Urothelium cell line (cell line): ENCODE results near the gene ARID5A.

Experiments used
- DNase-seq: peaks from one replicate; pipeline ENCODE4 v3.0.0; 2011; ENCODE audit warnings: low spot score, mixed read lengths
- FAIRE-seq: peaks from 2 replicates; lab custom pipeline; 2011; peaks lifted over from hg19 to GRCh38; lab: Jason Lieb, UNC

The ARID5A gene

DNA sequence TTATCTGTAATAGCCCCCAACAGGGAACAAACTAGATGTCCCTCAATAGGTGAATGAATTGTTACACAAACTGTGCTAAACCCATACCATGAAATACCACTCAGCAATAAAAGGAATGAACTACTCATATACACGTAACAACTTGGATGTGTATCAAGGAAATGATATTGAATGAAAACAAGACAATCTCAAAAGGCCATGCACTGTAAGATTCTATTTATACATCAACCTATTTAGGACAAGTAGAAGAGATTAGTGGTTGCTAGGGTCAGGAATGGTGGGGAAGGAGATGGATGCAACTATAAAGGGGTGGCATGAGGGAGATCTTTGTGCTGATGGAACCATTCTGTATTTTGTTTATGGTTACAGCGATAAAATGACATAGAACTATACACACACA is 54.5 kb downstream of the ARID5A start:
- no peak for DNase-seq
- no peak for FAIRE-seq

DNA sequence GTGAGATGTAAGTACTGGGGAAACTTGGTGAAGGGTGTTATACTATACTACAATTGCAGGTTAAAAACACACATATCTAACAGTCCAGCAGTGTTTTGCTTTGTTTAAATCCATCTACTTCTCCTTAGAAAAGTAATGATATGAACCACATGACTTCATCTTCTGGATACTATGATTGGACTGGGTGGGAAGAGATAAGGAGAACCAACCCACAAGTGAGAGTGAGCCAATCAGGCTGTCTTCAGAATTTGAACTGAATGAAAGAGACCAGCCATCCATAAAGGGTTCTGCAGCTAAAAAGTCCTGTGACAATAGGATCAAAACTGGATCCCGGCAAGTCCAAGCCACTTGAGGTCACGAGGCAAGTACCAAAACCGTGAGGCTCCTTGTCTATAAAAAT is 54.9 kb downstream of the ARID5A start:
- no peak for DNase-seq

DNA sequence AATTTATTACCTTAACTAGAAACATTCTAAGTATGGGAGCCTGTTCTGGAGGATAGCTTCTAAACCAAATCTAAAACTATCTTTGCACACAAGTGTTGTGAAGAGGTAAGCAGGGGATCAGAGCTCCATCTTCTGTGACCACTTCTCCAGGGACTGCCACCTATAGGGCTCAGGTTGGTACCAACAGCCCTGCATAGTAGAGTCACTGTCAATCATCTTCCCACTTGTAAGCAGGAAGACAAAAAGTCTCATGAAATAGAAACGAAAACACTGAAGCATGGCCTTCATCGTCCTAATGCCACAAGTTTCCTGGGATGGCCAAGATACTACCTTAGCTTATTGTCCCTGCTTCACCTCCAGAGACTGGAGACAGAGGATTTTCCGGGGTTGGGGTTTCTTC is 57.7 kb downstream of the ARID5A start:
- FAIRE-seq (no peak), DNase-seq (no peak)

More for the DNA sequence above, 54.9 kb downstream of the ARID5A start:
- no peak for FAIRE-seq

DNA sequence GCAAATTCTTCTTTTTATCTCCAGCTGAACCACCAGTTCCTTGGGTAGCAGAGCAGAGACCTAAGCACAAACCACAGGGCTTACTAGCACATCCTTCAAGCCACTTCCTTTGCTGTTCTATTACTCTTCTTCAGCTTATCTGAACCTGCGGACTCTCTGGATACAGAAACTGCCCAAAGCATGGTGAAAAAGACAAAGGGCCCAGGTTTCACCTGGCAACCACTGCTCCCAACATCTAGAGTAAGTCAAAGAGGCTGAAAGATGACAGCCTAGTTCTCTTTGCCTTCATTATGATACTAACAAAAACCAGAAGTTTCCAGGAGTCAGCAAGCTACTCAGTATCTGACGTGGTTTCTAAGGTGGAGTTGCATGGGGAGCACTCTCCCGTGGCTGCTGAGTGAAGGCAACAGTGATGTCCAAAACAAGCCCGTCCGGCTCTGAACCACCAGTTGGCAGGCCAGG is 58.2 kb downstream of the ARID5A start:
- FAIRE-seq: no peak

DNA sequence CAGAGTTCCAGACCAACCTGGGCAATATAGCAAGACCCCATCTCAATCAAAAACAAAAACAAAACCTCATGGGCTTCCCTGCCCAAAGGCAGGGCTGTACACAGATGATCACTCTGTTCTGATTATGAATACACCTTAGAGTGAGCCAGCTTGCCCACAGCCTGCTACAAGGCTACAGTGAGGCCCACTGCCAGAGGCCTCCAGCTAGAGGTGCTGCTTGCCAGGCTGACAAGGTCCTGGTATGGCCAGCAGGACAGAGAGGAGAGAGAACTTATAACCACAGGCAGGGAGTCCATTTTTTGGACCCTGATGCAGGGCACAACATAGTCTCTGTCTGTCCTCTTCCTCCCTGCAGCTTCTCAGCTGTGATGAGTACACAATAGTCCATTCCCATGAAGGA is 60.0 kb downstream of the ARID5A start:
- FAIRE-seq (no peak), DNase-seq (no peak)

More for the DNA sequence above, 58.2 kb downstream of the ARID5A start:
- DNase-seq: no peak

GRCh38 chr2:96599941-96600340 is 63.4 kb downstream of the ARID5A start:
- no peak for FAIRE-seq
- no peak for DNase-seq

- no peak for DNase-seq
- no peak for FAIRE-seq
Measured at GRCh38 chr2:96601382-96602292, 65.1 kb downstream of the ARID5A start.
